ENCODE measurements around the gene PTPN1. TPM values are rescaled to one million over a fixed set of nuclear protein-coding genes. Genes with fewer than 3 reads are reported as not detected.
A peak's percentile ranks its signal among the peaks of the same experiment; 100 is the strongest.
"Not testable (repeated sequence)": the region's sequence is repeated elsewhere in the genome, so short reads cannot be mapped to it uniquely, and the experiment has no call there.

The PTPN1 gene
- total RNA-seq, 1 experiment from 2014 or later = 33.0 TPM

GRCh38 chr20:50559856-50560638, 49.9 kb downstream of the PTPN1 start:
- H3K27me3 ChIP-seq (ENCODE audit: control insufficient read depth, insufficient read depth, low read length) = no peaks in the 10 kb centered on the region
- H3K4me3 ChIP-seq (ENCODE audit: insufficient read depth, low read depth, low read length) = no peak overlapping the region
- peaks cover 6% of the 10 kb centered on the region for H3K36me3 ChIP-seq (replicated peaks; ENCODE audit: control insufficient read depth, insufficient read depth, low read length)
- no peak for DNase-seq

GRCh38 chr20:50560867-50561266, 50.7 kb downstream of the PTPN1 start:
- H3K4me3 ChIP-seq (ENCODE audit: insufficient read depth, low read depth, low read length) = no peak overlapping the region
- H3K36me3 ChIP-seq (replicated peaks; ENCODE audit: control insufficient read depth, insufficient read depth, low read length) = peaks cover 6% of the 10 kb centered on the region
- DNase-seq = no peak
- H3K27me3 ChIP-seq (ENCODE audit: control insufficient read depth, insufficient read depth, low read length) = no peaks in the 10 kb centered on the region

GRCh38 chr20:50561379-50562078, 51.3 kb downstream of the PTPN1 start:
- Histone ChIP-seq H3K27me3 (ENCODE audit: control insufficient read depth, insufficient read depth, low read length) (no peaks in the 10 kb centered on the region), H3K36me3 (replicated peaks; ENCODE audit: control insufficient read depth, insufficient read depth, low read length) (peaks cover 6% of the 10 kb centered on the region), H3K4me3 (ENCODE audit: insufficient read depth, low read depth, low read length) (no peak overlapping the region)
- DNase-seq = no peak

GRCh38 chr20:50562262-50562701, 52.1 kb downstream of the PTPN1 start:
- DNase-seq = no peak
- H3K4me3 ChIP-seq (ENCODE audit: insufficient read depth, low read depth, low read length) = no peak overlapping the region
- no peaks in the 10 kb centered on the region for H3K27me3 ChIP-seq (ENCODE audit: control insufficient read depth, insufficient read depth, low read length)
- H3K36me3 ChIP-seq (replicated peaks; ENCODE audit: control insufficient read depth, insufficient read depth, low read length) = peaks cover 6% of the 10 kb centered on the region

DNA sequence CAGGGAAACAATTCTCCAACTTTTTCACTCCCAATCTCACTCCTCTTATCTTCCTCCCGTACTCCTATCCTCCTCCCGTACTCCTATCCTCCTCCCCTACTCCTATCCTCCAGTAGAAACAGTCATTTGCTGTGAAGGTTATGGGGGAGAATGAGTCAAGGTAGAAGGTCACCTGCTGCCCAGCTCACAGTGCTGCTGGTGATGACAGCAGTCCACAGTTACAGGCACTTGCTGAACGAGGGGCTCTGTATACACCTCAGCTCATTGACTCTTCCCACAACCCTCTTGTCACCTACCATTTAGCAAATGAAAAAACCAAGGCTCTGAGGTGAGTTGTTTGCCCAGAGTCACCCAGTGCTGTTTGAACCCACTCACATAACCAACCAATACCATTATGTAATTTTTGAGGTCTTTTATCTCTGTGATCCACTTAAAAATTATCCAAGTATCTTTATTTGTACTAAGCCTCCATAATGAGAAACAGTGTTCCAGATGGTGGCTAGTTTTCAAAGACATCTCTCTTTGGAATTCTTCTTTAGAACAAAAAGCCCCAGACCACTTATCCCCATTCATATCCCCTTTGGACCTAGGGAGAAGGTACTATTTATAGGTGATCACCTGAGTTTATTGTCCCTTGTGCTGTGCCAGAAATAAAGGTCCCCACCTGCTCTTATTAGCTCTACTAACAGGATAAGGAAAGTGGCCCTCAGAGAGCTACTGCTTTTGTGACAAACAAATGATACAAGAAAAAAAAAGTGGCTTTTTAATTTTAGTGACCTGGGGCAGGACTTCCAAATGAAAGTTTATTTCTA, 53.2 kb downstream of the PTPN1 start:
- DNase-seq = no peak
- Histone ChIP-seq H3K36me3 (replicated peaks; ENCODE audit: control insufficient read depth, insufficient read depth, low read length) (peaks cover 7% of the 10 kb centered on the region), H3K4me3 (ENCODE audit: insufficient read depth, low read depth, low read length) (no peak overlapping the region), H3K27me3 (ENCODE audit: control insufficient read depth, insufficient read depth, low read length) (no peaks in the 10 kb centered on the region)

- no peaks in the 10 kb centered on the region for H3K27me3 ChIP-seq (ENCODE audit: control insufficient read depth, insufficient read depth, low read length)
- H3K36me3 ChIP-seq (replicated peaks; ENCODE audit: control insufficient read depth, insufficient read depth, low read length) = peaks cover 12% of the 10 kb centered on the region
- no peak for DNase-seq
- no peak overlapping the region for H3K4me3 ChIP-seq (ENCODE audit: insufficient read depth, low read depth, low read length)
These were observed 55.2 kb downstream of the PTPN1 start for GRCh38 chr20:50565383-50565782.

GRCh38 chr20:50565871-50566270, 55.7 kb downstream of the PTPN1 start:
- Histone ChIP-seq H3K4me3 (ENCODE audit: insufficient read depth, low read depth, low read length) (no peak overlapping the region), H3K36me3 (replicated peaks; ENCODE audit: control insufficient read depth, insufficient read depth, low read length) (peaks cover 12% of the 10 kb centered on the region), H3K27me3 (ENCODE audit: control insufficient read depth, insufficient read depth, low read length) (no peaks in the 10 kb centered on the region)
- no peak for DNase-seq

DNA sequence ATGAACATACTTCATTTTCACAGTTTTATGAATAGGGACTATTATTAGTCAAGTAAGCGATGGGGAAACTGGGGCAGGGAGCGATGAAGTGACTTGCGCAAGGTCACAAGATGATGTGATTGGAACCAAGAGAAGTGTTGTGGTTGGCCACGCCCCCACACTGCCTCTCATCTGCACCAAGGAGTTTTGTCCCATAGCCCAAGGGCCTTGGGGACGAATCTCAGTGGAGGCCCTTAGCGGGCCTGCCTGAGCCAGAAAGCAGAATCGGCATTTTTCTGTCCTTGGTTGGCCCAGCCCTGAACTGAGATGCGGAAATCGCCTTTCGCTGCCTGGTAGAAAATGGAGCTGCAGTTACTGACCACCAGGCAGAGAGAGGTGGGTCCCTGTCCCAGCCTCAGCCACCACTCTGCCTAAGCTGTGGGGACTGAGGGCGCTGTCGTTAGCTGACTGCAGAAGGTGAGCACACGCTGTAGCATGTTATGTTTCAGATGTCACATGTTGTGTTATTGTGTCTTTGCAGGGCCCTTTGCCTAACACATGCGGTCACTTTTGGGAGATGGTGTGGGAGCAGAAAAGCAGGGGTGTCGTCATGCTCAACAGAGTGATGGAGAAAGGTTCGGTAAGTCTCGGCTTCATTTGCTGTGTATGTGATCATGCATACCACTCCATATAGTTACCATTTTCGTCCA, 57.8 kb downstream of the PTPN1 start:
- peaks cover 6% of the 10 kb centered on the region for H3K36me3 ChIP-seq (replicated peaks; ENCODE audit: control insufficient read depth, insufficient read depth, low read length)
- H3K4me3 ChIP-seq (ENCODE audit: insufficient read depth, low read depth, low read length) = no peak overlapping the region
- no peaks in the 10 kb centered on the region for H3K27me3 ChIP-seq (ENCODE audit: control insufficient read depth, insufficient read depth, low read length)
- DNase-seq = peak; percentile 17

DNA sequence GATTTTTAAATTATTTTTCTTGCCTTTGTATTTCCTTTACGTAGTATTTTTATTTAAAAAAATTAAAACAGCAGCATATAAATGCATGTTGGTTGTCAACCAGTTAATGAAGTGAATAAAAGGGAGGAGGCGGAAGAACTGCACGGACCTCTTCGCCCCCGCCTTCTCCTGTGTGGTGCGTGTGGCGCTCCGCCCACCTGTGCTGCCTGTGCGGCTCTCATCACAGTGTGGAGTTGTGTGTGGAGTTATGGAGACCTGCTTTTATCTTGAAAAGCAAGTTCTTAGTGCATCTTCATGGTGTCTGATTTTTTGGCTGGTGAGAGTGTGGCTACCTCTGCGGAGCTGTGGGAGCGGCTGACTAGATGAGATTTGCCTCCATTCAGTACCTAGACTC, 58.4 kb downstream of the PTPN1 start:
- DNase-seq = peak; percentile 4
- Histone ChIP-seq H3K27me3 (ENCODE audit: control insufficient read depth, insufficient read depth, low read length) (no peaks in the 10 kb centered on the region), H3K36me3 (replicated peaks; ENCODE audit: control insufficient read depth, insufficient read depth, low read length) (peaks cover 6% of the 10 kb centered on the region)

DNA sequence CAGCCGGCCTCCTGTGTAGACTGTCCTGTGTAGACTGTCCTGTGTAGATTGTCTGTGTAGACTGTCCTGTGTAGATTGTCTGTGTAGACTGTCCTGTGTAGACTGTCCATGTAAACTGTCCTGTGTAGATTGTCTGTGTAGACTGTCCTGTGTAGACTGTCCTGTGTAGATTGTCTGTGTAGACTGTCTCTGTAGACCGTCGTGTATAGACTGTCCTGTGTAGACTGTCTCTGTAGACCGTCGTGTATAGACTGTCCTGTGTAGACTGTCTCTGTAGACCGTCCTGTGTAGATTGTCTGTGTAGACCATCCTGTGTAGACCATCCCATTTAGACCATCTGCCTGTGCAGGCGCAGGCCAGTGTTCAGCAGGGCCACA, 59.3 kb downstream of the PTPN1 start:
- not testable (repeated sequence) for H3K4me3 ChIP-seq (ENCODE audit: insufficient read depth, low read depth, low read length); DNase-seq; H3K27me3 ChIP-seq (ENCODE audit: control insufficient read depth, insufficient read depth, low read length); H3K36me3 ChIP-seq (replicated peaks; ENCODE audit: control insufficient read depth, insufficient read depth, low read length)

More for the DNA sequence above, 58.4 kb downstream of the PTPN1 start:
- H3K4me3 ChIP-seq (ENCODE audit: insufficient read depth, low read depth, low read length) = no peak overlapping the region

GRCh38 chr20:50569864-50570836, 60.0 kb downstream of the PTPN1 start:
- peaks cover 10% of the 10 kb centered on the region for H3K36me3 ChIP-seq (replicated peaks; ENCODE audit: control insufficient read depth, insufficient read depth, low read length)
- H3K27me3 ChIP-seq (ENCODE audit: control insufficient read depth, insufficient read depth, low read length) = no peaks in the 10 kb centered on the region
- DNase-seq = peak; percentile 76
- H3K4me3 ChIP-seq (ENCODE audit: insufficient read depth, low read depth, low read length) = no peak overlapping the region

DNA sequence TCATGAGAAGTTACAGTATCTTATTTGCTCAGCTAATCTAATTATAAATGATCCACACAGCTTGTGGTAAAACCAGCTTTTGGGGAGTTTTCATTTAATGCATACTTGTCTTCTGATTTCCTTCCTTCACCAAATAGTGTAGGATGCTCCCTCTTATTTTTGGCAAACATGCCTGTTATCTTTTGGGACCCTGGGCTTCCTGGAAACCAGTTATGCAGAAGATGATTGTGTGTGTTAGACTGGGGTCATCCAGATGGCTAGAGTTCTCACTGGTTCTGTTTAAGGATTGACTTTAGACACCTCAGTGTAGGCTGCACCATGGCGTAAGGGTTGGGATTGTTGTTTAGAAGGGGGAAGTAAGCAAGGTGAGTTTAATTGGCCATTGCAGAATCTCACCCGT, 61.3 kb downstream of the PTPN1 start:
- Histone ChIP-seq H3K36me3 (replicated peaks; ENCODE audit: control insufficient read depth, insufficient read depth, low read length) (peaks cover 10% of the 10 kb centered on the region), H3K4me3 (ENCODE audit: insufficient read depth, low read depth, low read length) (no peak overlapping the region), H3K27me3 (ENCODE audit: control insufficient read depth, insufficient read depth, low read length) (no peaks in the 10 kb centered on the region)
- DNase-seq = peak; percentile 5

- H3K27me3 ChIP-seq (ENCODE audit: control insufficient read depth, insufficient read depth, low read length) = no peaks in the 10 kb centered on the region
- H3K4me3 ChIP-seq (ENCODE audit: insufficient read depth, low read depth, low read length) = no peak overlapping the region
- DNase-seq = peak; percentile 4
- H3K36me3 ChIP-seq (replicated peaks; ENCODE audit: control insufficient read depth, insufficient read depth, low read length) = peaks cover 17% of the 10 kb centered on the region
These were observed 63.0 kb downstream of the PTPN1 start for GRCh38 chr20:50572938-50573777.

Measured in H7 (cell line).